ENCODE results near the gene SIGLEC8.

Gene SIGLEC8

DNA sequence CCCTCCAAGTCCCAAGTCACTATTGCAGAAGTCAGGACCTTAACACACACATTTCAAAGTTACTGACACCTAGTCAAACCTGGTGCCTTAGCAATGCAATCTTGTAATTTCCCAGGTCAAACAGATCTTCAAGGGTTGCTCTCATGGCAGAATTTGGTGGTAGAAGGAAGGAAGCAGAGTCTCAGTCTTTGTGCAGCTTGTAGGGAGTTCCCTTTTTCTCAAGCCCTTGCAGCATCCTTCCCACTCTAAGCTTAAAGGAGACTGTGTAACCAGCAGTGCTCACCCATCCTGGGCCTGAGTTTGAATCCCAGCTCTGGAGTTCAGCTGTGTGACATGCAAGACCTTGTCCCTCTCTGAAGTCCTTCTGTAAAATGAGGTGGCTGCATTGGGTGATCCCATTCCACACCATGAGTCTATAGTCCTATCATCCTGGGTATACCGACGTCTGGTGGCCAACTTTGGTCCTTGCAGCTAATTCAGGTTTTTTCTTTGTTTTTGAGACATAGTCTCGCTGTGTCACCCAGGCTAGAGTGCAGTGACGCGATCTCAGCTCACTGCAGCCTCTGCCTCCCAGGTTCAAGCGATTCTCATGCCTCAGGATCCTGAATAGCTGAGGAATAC is 50.6 kb downstream of the SIGLEC8 start:
- no peak overlapping the region for H3K4me3 ChIP-seq (ENCODE audit: low read depth, low read length)

- no peak overlapping the region for H3K4me3 ChIP-seq (ENCODE audit: low read depth, low read length)
These were observed 56.1 kb downstream of the SIGLEC8 start for GRCh38 chr19:51402117-51402516.
